Kidney glomerular epithelial cell (primary cell): Measurements from ENCODE around the gene MAP10.
A peak's percentile ranks its signal among the peaks of the same experiment; 100 is the strongest.

Source experiments
- DNase-seq: peaks from one replicate; lab custom pipeline; 2025; lab: John Stamatoyannopoulos, UW

Gene MAP10

GRCh38 chr1:232797856-232798510, 7.2 kb upstream of the MAP10 start:
- DNase-seq, result no peak

- DNase-seq, result no peak
Measured at GRCh38 chr1:232798920-232799319, 6.3 kb upstream of the MAP10 start.

- no peak for DNase-seq
Measured at GRCh38 chr1:232806186-232806510, 932 bp downstream of the MAP10 start.

- DNase-seq, result no peak
Measured at GRCh38 chr1:232810856-232811255, 5.6 kb downstream of the MAP10 start.

GRCh38 chr1:232812560-232812959, 7.3 kb downstream of the MAP10 start:
- no peak for DNase-seq

GRCh38 chr1:232813097-232813496, 7.9 kb downstream of the MAP10 start:
- no peak for DNase-seq

GRCh38 chr1:232813760-232814159, 8.5 kb downstream of the MAP10 start:
- DNase-seq, result no peak

- no peak for DNase-seq
Measured at GRCh38 chr1:232816324-232816723, 11.1 kb downstream of the MAP10 start.

- DNase-seq, result no peak
Measured at GRCh38 chr1:232818040-232818439, 12.8 kb downstream of the MAP10 start.

- no peak for DNase-seq
Measured at GRCh38 chr1:232820431-232820830, 15.2 kb downstream of the MAP10 start.

GRCh38 chr1:232822530-232822929, 17.3 kb downstream of the MAP10 start:
- no peak for DNase-seq

- no peak for DNase-seq
Measured at GRCh38 chr1:232826318-232826717, 21.1 kb downstream of the MAP10 start.

GRCh38 chr1:232830661-232831060, 25.4 kb downstream of the MAP10 start:
- no peak for DNase-seq

- no peak for DNase-seq
Measured at GRCh38 chr1:232831895-232832294, 26.7 kb downstream of the MAP10 start.

GRCh38 chr1:232834066-232834465, 28.9 kb downstream of the MAP10 start:
- DNase-seq, result no peak

GRCh38 chr1:232835166-232835565, 29.9 kb downstream of the MAP10 start:
- no peak for DNase-seq

- no peak for DNase-seq
Measured at GRCh38 chr1:232837087-232837486, 31.9 kb downstream of the MAP10 start.

GRCh38 chr1:232841823-232842565, 36.8 kb downstream of the MAP10 start:
- no peak for DNase-seq

GRCh38 chr1:232844791-232845190, 39.6 kb downstream of the MAP10 start:
- peak; percentile 90 for DNase-seq

GRCh38 chr1:232845406-232845955, 40.3 kb downstream of the MAP10 start:
- DNase-seq, result no peak

- DNase-seq, result no peak
Measured at GRCh38 chr1:232851532-232851931, 46.3 kb downstream of the MAP10 start.

- DNase-seq, result peak; percentile 97
Measured at GRCh38 chr1:232853994-232854797, 49.0 kb downstream of the MAP10 start.

GRCh38 chr1:232854798-232855159, 49.6 kb downstream of the MAP10 start:
- no peak for DNase-seq
